ENCODE measurements around the gene BABAM2.
"Not testable (repeated sequence)": the region's sequence is repeated elsewhere in the genome, so short reads cannot be mapped to it uniquely, and the experiment has no call there.

Gene BABAM2

GRCh38 chr2:28369358-28369757, 478.8 kb downstream of the BABAM2 start:
- Histone ChIP-seq H3K27me3 (ENCODE audit: low read depth, low read length) (no peaks in the 10 kb centered on the region), H3K36me3 (ENCODE audit: control insufficient read depth in 1 of 2, insufficient read depth in 2 of 2, low read length in 2 of 2) (no peaks in the 10 kb centered on the region), H3K9me3 (ENCODE audit: control insufficient read depth in 1 of 2, low read length in 2 of 2) (no peaks in the 10 kb centered on the region), H3K27ac (ENCODE audit: low read length) (peak overlapping the region; percentile 39), H3K4me3 (ENCODE audit: low read depth in 1 of 2, low read length in 2 of 2) (no peak overlapping the region), H3K4me1 (ENCODE audit: control insufficient read depth in 1 of 2, insufficient read depth in 2 of 2, low read length in 2 of 2) (no peaks in the 10 kb centered on the region)

- no peaks in the 10 kb centered on the region for H3K27me3 ChIP-seq (ENCODE audit: low read depth, low read length)
- no peaks in the 10 kb centered on the region for H3K36me3 ChIP-seq (ENCODE audit: control insufficient read depth in 1 of 2, insufficient read depth in 2 of 2, low read length in 2 of 2)
- no peak overlapping the region for H3K4me3 ChIP-seq (ENCODE audit: low read depth in 1 of 2, low read length in 2 of 2)
- H3K4me1 ChIP-seq (ENCODE audit: control insufficient read depth in 1 of 2, insufficient read depth in 2 of 2, low read length in 2 of 2), result no peaks in the 10 kb centered on the region
- H3K27ac ChIP-seq (ENCODE audit: low read length), result no peak overlapping the region
- H3K9me3 ChIP-seq (ENCODE audit: control insufficient read depth in 1 of 2, low read length in 2 of 2), result no peaks in the 10 kb centered on the region
Measured at GRCh38 chr2:28370354-28370753, 479.8 kb downstream of the BABAM2 start.

GRCh38 chr2:28371728-28372127, 481.2 kb downstream of the BABAM2 start:
- not testable (repeated sequence) for H3K4me1 ChIP-seq (ENCODE audit: control insufficient read depth in 1 of 2, insufficient read depth in 2 of 2, low read length in 2 of 2); H3K9me3 ChIP-seq (ENCODE audit: control insufficient read depth in 1 of 2, low read length in 2 of 2); H3K27me3 ChIP-seq (ENCODE audit: low read depth, low read length); H3K4me3 ChIP-seq (ENCODE audit: low read depth in 1 of 2, low read length in 2 of 2); H3K36me3 ChIP-seq (ENCODE audit: control insufficient read depth in 1 of 2, insufficient read depth in 2 of 2, low read length in 2 of 2); H3K27ac ChIP-seq (ENCODE audit: low read length)

GRCh38 chr2:28373854-28374253, 483.3 kb downstream of the BABAM2 start:
- Histone ChIP-seq H3K27ac (ENCODE audit: low read length) (no peak overlapping the region), H3K27me3 (ENCODE audit: low read depth, low read length) (no peaks in the 10 kb centered on the region), H3K9me3 (ENCODE audit: control insufficient read depth in 1 of 2, low read length in 2 of 2) (no peaks in the 10 kb centered on the region), H3K4me3 (ENCODE audit: low read depth in 1 of 2, low read length in 2 of 2) (no peak overlapping the region), H3K4me1 (ENCODE audit: control insufficient read depth in 1 of 2, insufficient read depth in 2 of 2, low read length in 2 of 2) (no peaks in the 10 kb centered on the region), H3K36me3 (ENCODE audit: control insufficient read depth in 1 of 2, insufficient read depth in 2 of 2, low read length in 2 of 2) (no peaks in the 10 kb centered on the region)

- Histone ChIP-seq H3K4me1 (ENCODE audit: control insufficient read depth in 1 of 2, insufficient read depth in 2 of 2, low read length in 2 of 2) (peaks cover 0 to 2% of the 10 kb centered on the region in 2 donors), H3K4me3 (ENCODE audit: low read depth in 1 of 2, low read length in 2 of 2) (no peak overlapping the region), H3K27me3 (ENCODE audit: low read depth, low read length) (no peaks in the 10 kb centered on the region), H3K9me3 (ENCODE audit: control insufficient read depth in 1 of 2, low read length in 2 of 2) (no peaks in the 10 kb centered on the region), H3K36me3 (ENCODE audit: control insufficient read depth in 1 of 2, insufficient read depth in 2 of 2, low read length in 2 of 2) (no peaks in the 10 kb centered on the region), H3K27ac (ENCODE audit: low read length) (no peak overlapping the region)
Measured at GRCh38 chr2:28374331-28374730, 483.8 kb downstream of the BABAM2 start.

- no peak overlapping the region for H3K4me3 ChIP-seq (ENCODE audit: low read depth in 1 of 2, low read length in 2 of 2)
- peaks cover 0 to 4% of the 10 kb centered on the region in 2 donors for H3K4me1 ChIP-seq (ENCODE audit: control insufficient read depth in 1 of 2, insufficient read depth in 2 of 2, low read length in 2 of 2)
- no peak overlapping the region for H3K27ac ChIP-seq (ENCODE audit: low read length)
- no peaks in the 10 kb centered on the region for H3K27me3 ChIP-seq (ENCODE audit: low read depth, low read length)
- no peaks in the 10 kb centered on the region for H3K9me3 ChIP-seq (ENCODE audit: control insufficient read depth in 1 of 2, low read length in 2 of 2)
- H3K36me3 ChIP-seq (ENCODE audit: control insufficient read depth in 1 of 2, insufficient read depth in 2 of 2, low read length in 2 of 2), result no peaks in the 10 kb centered on the region
Measured at GRCh38 chr2:28375236-28375635, 484.7 kb downstream of the BABAM2 start.

- no peaks in the 10 kb centered on the region for H3K27me3 ChIP-seq (ENCODE audit: low read depth, low read length)
- no peaks in the 10 kb centered on the region for H3K9me3 ChIP-seq (ENCODE audit: control insufficient read depth in 1 of 2, low read length in 2 of 2)
- H3K27ac ChIP-seq (ENCODE audit: low read length), result no peak overlapping the region
- H3K4me1 ChIP-seq (ENCODE audit: control insufficient read depth in 1 of 2, insufficient read depth in 2 of 2, low read length in 2 of 2), result peaks cover 0 to 4% of the 10 kb centered on the region in 2 donors
- H3K4me3 ChIP-seq (ENCODE audit: low read depth in 1 of 2, low read length in 2 of 2), result no peak overlapping the region
- H3K36me3 ChIP-seq (ENCODE audit: control insufficient read depth in 1 of 2, insufficient read depth in 2 of 2, low read length in 2 of 2), result no peaks in the 10 kb centered on the region
Measured at GRCh38 chr2:28375742-28376631, 485.5 kb downstream of the BABAM2 start.

- Histone ChIP-seq H3K4me3 (ENCODE audit: low read depth in 1 of 2, low read length in 2 of 2) (no peak overlapping the region), H3K9me3 (ENCODE audit: control insufficient read depth in 1 of 2, low read length in 2 of 2) (no peaks in the 10 kb centered on the region), H3K36me3 (ENCODE audit: control insufficient read depth in 1 of 2, insufficient read depth in 2 of 2, low read length in 2 of 2) (no peaks in the 10 kb centered on the region), H3K27me3 (ENCODE audit: low read depth, low read length) (no peaks in the 10 kb centered on the region), H3K27ac (ENCODE audit: low read length) (peak overlapping the region; percentile 86), H3K4me1 (ENCODE audit: control insufficient read depth in 1 of 2, insufficient read depth in 2 of 2, low read length in 2 of 2) (peaks cover 0 to 4% of the 10 kb centered on the region in 2 donors)
Measured at GRCh38 chr2:28377195-28377816, 486.8 kb downstream of the BABAM2 start.

GRCh38 chr2:28377984-28378678, 487.6 kb downstream of the BABAM2 start:
- peak overlapping the region; percentile 86 for H3K27ac ChIP-seq (ENCODE audit: low read length)
- H3K4me3 ChIP-seq (ENCODE audit: low read depth in 1 of 2, low read length in 2 of 2), result no peak overlapping the region
- H3K27me3 ChIP-seq (ENCODE audit: low read depth, low read length), result no peaks in the 10 kb centered on the region
- H3K4me1 ChIP-seq (ENCODE audit: control insufficient read depth in 1 of 2, insufficient read depth in 2 of 2, low read length in 2 of 2), result peaks cover 0 to 4% of the 10 kb centered on the region in 2 donors
- H3K36me3 ChIP-seq (ENCODE audit: control insufficient read depth in 1 of 2, insufficient read depth in 2 of 2, low read length in 2 of 2), result no peaks in the 10 kb centered on the region
- no peaks in the 10 kb centered on the region for H3K9me3 ChIP-seq (ENCODE audit: control insufficient read depth in 1 of 2, low read length in 2 of 2)

GRCh38 chr2:28378679-28379584, 488.4 kb downstream of the BABAM2 start:
- H3K4me3 ChIP-seq (ENCODE audit: low read depth in 1 of 2, low read length in 2 of 2), result no peak overlapping the region
- H3K27me3 ChIP-seq (ENCODE audit: low read depth, low read length), result no peaks in the 10 kb centered on the region
- H3K4me1 ChIP-seq (ENCODE audit: control insufficient read depth in 1 of 2, insufficient read depth in 2 of 2, low read length in 2 of 2), result peaks cover 0 to 4% of the 10 kb centered on the region in 2 donors
- no peaks in the 10 kb centered on the region for H3K9me3 ChIP-seq (ENCODE audit: control insufficient read depth in 1 of 2, low read length in 2 of 2)
- H3K36me3 ChIP-seq (ENCODE audit: control insufficient read depth in 1 of 2, insufficient read depth in 2 of 2, low read length in 2 of 2), result no peaks in the 10 kb centered on the region
- peak overlapping the region; percentile 76 for H3K27ac ChIP-seq (ENCODE audit: low read length)

All from muscle layer of duodenum (tissue), 2 donors.